Mucosa of stomach (tissue), 1 donor: ENCODE measurements around the gene PDSS1.
A peak's percentile ranks its signal among the peaks of the same experiment; 100 is the strongest.
"Not testable (repeated sequence)": the region's sequence is repeated elsewhere in the genome, so short reads cannot be mapped to it uniquely, and the experiment has no call there.

Source experiments
- H3K27me3 ChIP-seq: one replicate; pipeline ENCODE4 v1.7.0; 2013; ENCODE audit warnings: mild to moderate bottlenecking, low read length; ENCODE audit not compliant: control insufficient read depth, insufficient read depth
- H3K36me3 ChIP-seq: one replicate; pipeline ENCODE4 v1.7.0; 2013; ENCODE audit warnings: low read length; ENCODE audit not compliant: control insufficient read depth, insufficient read depth
- H3K4me1 ChIP-seq: one replicate; pipeline ENCODE4 v1.7.0; 2013; ENCODE audit warnings: mild to moderate bottlenecking, low read length; ENCODE audit not compliant: control insufficient read depth, insufficient read depth
- H3K4me3 ChIP-seq: one replicate; pipeline ENCODE4 v1.7.0; 2013; ENCODE audit warnings: low read length
- H3K9ac ChIP-seq: one replicate; pipeline ENCODE4 v1.7.0; 2013; ENCODE audit warnings: mild to moderate bottlenecking, low read length, moderate library complexity
- H3K9me3 ChIP-seq: one replicate; pipeline ENCODE4 v1.7.0; 2013; ENCODE audit warnings: mild to moderate bottlenecking, low read length, moderate library complexity; ENCODE audit not compliant: control insufficient read depth
- donor health status: Pancreatic carcinoma.

Gene PDSS1

DNA sequence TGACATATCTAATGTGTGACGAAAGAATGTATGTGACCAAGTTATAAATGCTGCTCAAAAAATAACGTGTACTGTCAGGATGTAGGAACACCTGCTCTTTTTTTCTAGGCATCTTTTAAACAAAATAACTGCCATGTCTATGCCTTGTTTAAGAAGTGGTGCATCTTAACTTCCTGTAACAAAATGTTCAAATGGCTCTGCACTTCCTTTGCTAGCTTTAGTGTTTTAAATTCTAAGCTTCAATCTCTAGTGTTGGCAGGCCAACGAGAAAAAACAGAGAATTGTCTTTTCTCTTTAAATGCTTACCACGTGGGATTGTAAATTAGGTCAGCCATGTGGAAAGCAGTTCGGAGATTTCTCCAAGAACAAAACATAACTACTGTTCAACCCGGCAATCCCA is 14.6 kb upstream of the PDSS1 start:
- no peak overlapping the region for H3K9ac ChIP-seq
- no peaks in the 10 kb centered on the region for H3K36me3 ChIP-seq
- no peaks in the 10 kb centered on the region for H3K9me3 ChIP-seq
- H3K4me3 ChIP-seq = no peak overlapping the region
- H3K27me3 ChIP-seq = no peaks in the 10 kb centered on the region
- no peaks in the 10 kb centered on the region for H3K4me1 ChIP-seq

DNA sequence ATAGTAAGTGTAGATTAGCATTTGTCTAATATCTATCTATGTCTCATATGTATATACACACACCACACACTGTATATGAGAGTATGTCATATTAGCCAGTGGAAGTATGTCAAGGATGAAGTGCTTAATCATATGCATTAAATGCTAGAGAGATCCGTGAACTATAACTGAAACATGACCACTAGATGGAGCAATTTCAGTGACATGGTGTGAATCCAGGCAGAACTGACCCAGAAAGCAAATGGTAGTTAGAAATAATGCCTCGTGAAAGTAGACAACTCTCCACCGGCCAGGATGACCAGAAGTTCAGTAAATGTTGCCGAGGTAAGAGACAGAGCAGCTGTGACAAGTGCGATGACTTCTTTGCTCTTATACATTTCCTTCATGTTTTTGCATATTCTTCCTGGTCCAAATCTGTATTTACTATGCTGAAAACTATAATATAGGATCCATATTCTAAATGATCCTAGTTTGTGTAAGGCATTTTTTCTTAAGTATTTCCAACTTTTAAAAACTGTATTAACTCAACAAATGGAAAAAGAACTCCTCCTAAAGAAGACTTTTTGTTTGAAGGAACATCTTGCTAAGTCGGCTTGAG is 12.7 kb upstream of the PDSS1 start:
- not testable (repeated sequence) for H3K4me1 ChIP-seq, H3K9me3 ChIP-seq, H3K27me3 ChIP-seq, H3K9ac ChIP-seq, H3K36me3 ChIP-seq, H3K4me3 ChIP-seq

DNA sequence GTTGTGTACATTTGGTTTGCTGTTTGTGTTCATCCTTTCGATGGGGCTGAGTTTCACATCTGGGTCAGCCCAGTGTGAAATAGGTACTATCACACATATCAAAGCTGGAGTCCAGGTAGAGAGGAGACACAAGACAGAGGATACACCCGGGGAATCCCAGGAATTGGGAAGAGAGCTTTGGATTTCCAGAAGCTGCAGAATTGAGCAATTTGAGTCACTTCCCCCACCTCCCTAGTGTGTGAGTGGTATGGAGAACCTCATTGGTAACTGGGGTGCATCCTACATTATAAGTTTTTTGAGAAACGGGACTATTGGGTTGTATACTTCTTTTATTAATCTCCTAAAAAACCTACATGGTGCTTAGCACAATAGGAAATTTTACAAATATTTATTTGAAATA is 12.1 kb upstream of the PDSS1 start:
- no peak overlapping the region for H3K9ac ChIP-seq
- no peaks in the 10 kb centered on the region for H3K4me1 ChIP-seq
- H3K36me3 ChIP-seq = no peaks in the 10 kb centered on the region
- no peak overlapping the region for H3K4me3 ChIP-seq
- H3K27me3 ChIP-seq = no peaks in the 10 kb centered on the region
- no peaks in the 10 kb centered on the region for H3K9me3 ChIP-seq

DNA sequence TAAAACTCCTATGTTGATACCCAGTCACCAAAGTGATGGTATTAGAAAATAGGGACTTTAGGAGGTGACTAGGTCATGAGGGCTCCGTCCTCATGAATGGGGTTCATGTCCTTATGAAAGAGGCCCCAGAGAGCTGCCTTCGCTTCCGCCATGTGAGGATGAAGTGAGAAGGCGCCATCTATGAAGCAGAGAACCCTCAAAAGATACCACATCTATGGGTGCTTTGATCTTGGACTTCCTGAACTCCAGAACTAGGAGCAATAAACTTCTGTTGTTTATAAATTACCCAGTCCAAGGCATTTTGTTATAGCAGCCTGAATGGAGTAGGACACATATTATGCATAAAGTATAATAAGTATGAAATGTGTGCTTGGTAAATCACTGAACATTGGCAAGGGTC is 8.1 kb upstream of the PDSS1 start:
- H3K9me3 ChIP-seq = no peaks in the 10 kb centered on the region
- no peak overlapping the region for H3K4me3 ChIP-seq
- H3K9ac ChIP-seq = no peak overlapping the region
- no peaks in the 10 kb centered on the region for H3K4me1 ChIP-seq
- no peaks in the 10 kb centered on the region for H3K27me3 ChIP-seq
- no peaks in the 10 kb centered on the region for H3K36me3 ChIP-seq

DNA sequence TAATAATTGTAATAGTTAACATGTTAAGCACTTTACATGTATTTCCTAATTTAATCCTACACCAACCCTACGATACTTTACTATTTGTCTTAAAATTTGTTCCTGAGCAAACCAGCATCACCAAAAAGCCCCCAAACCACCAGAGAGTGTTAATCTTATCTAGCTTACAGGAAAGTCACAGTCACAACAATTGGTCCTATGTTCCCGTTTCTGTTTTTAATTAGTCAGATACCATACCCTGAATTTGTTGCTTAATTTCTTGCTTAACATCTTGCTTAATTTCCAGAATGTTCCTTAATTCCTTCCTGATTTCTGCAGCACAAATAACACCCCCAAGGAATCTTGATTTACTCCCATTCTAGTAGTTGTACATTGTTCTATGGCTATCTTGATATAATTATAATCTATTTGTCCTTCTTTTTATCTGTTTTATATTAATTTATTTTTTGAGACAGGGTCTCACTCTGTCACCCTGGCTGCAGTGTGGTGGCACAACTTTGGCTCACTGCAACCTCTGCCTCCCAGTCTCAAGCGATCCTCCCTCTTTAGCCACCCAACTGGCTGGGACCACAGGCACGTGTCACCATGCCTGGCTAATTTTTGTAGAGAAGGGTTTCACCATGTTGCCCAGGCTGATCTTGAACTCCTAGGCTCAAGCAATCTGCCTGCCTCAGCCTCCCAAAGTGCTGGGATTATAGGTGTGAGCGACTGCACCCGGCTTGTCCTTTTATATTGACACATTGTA is 6.6 kb upstream of the PDSS1 start:
- Histone ChIP-seq H3K9ac (no peak overlapping the region), H3K27me3 (no peaks in the 10 kb centered on the region), H3K36me3 (no peaks in the 10 kb centered on the region), H3K9me3 (no peaks in the 10 kb centered on the region), H3K4me1 (no peaks in the 10 kb centered on the region), H3K4me3 (no peak overlapping the region)

DNA sequence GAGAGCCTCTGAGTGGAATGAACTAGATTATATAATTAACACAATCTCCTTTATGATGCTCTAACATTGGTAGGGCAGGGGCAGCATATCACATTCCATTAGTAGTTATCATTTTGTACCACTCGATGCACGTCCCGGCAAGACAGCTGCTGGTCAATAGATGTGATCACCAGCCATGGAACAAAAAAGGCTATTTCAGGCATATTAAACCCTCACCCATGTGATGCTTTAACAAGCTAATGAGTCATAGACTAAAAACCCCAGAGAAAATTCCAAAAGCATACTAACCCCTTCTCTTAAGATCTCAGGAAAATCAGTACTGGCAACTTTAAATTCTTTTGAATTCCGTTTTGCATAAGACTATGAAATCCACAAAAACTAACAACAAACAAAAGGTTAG is 3.0 kb upstream of the PDSS1 start:
- not testable (repeated sequence) for H3K36me3 ChIP-seq, H3K9me3 ChIP-seq, H3K9ac ChIP-seq, H3K27me3 ChIP-seq, H3K4me1 ChIP-seq, H3K4me3 ChIP-seq

DNA sequence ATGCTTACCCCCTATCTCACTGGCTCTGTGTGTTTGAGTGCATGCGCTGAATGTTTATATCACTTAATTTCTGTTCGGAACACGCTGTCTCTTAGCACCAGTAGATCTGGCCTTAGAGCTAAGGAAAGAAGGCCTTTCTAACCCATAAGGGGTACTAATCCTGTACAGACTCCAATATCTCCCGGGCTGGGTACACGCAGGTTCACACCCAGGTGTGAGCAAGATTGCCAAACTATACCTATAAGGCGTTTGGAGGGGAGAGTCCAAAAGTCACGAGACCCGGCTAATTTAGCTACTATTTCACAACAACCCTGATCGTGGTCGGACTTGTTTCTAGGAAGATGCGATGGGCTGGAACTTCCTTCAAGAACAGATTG is 727 bp upstream of the PDSS1 start:
- no peaks in the 10 kb centered on the region for H3K9me3 ChIP-seq
- peak overlapping the region; percentile 81 for H3K4me3 ChIP-seq
- H3K27me3 ChIP-seq = no peaks in the 10 kb centered on the region
- peak overlapping the region; percentile 69 for H3K9ac ChIP-seq
- H3K36me3 ChIP-seq = no peaks in the 10 kb centered on the region
- H3K4me1 ChIP-seq = peaks cover 10% of the 10 kb centered on the region

DNA sequence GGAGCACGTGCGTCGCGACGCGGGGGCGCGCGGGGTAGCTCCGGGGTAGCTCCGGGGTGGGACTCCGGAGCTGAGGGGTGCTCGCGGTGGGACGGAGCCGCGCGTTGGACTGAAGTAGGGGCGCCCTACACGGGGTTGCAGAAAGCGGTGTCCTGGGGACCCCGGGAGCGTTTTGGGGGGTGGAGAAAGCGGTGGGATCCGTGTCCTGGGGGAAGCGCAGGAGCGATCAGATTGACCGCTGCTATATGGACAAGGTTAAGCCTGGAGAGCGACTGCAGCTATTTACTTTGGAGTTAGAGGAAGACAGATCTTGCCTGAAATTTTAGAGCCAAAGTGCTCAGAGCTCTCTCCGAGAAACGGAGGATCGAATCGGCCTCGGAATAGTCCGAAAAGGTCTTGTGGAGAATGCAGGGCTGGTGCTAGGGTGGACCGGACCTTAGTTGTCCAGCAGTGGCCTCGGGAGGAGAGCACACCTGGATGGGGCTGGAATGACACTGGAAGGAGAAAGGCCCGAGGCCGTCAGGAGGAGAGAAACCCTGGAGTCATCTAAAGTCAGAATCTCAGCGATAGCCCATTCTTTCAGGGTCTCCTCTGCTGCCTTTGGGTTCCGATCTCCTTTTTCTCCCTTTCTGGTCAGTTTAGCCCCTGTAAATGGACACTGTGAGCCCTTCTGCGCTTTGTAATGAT is 564 bp downstream of the PDSS1 start:
- H3K27me3 ChIP-seq = no peaks in the 10 kb centered on the region
- H3K9me3 ChIP-seq = no peaks in the 10 kb centered on the region
- no peaks in the 10 kb centered on the region for H3K36me3 ChIP-seq
- peak overlapping the region; percentile 69 for H3K9ac ChIP-seq
- peak overlapping the region; percentile 81 for H3K4me3 ChIP-seq
- peaks cover 10% of the 10 kb centered on the region for H3K4me1 ChIP-seq

DNA sequence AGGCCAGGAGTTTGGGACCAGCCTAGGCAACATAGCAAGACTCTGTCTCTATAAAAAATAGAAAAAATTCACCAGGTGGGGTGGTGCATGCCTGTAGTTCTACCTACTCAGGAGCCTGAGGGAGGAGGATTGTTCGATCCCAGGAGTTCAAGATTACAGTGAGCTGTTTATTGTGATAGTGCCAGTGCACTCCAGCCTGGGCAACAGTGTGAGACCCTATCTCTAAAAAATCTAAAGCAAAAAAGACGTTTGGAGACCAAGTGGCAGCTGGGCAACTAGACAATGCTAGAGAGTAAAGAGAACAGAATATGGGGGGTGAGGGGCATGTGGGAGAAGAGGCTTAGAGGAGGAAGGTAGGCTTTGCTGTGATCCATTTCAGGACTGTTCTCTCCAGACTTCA is 1.4 kb downstream of the PDSS1 start:
- H3K27me3 ChIP-seq = no peaks in the 10 kb centered on the region
- peaks cover 10% of the 10 kb centered on the region for H3K4me1 ChIP-seq
- H3K36me3 ChIP-seq = no peaks in the 10 kb centered on the region
- H3K9me3 ChIP-seq = no peaks in the 10 kb centered on the region
- H3K4me3 ChIP-seq = no peak overlapping the region
- H3K9ac ChIP-seq = no peak overlapping the region

DNA sequence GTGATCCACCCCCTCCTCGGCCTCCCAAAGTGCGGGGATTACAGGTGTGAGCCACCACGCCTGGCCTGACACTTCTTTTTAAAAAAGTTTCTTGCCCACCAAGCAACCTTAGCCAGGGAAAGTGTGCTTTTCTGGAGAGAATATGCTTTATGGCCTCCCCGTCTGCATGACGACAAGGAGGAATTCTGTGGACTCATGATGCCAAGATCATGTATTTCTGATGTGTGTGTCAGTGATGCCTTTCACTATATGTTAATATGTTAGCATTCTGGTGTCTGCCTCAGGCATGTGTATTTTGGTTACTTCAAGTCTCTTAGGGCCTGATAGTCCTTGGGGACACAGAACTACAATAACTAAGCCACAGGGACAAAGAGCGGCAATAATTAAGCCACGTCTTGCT is 2.1 kb downstream of the PDSS1 start:
- no peak overlapping the region for H3K9ac ChIP-seq
- no peaks in the 10 kb centered on the region for H3K36me3 ChIP-seq
- H3K4me1 ChIP-seq = peaks cover 10% of the 10 kb centered on the region
- no peaks in the 10 kb centered on the region for H3K9me3 ChIP-seq
- no peak overlapping the region for H3K4me3 ChIP-seq
- H3K27me3 ChIP-seq = no peaks in the 10 kb centered on the region

DNA sequence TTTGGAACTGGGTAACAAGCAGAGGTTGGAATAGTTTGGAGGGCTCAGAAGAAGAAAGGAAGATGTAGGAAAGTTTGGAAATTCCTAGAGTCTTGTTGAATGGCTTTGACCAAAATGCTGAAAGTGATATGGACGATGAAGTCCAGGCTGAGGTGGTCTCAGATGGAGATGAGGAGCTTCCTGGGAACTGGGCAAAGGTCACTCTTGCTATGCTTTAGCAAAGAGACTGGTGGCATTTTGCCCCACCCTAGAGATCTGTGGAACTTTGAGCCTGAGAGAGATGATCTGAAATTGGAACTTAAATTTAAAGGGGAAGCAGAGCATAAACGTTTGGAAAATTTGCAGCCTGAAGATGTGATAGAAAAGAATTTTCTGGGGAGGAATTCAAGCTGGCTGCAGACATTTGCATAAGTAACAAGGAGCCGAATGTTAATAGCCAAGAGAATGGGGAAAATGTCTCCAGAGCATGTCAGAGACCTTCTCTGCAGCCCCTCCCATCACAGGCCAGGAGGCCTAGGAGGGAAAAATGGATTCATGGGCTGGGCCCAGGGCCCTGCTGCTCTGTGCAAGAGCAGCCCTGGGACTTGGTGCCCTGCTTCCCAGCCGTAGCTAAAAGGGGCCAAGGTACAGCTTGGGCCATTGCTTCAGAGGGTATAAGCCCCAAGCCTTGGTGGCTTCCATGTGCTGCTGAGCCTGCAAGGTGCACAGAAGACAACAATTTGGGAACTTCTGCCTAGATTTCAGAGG is 3.6 kb downstream of the PDSS1 start:
- H3K36me3 ChIP-seq = no peaks in the 10 kb centered on the region
- no peak overlapping the region for H3K4me3 ChIP-seq
- H3K27me3 ChIP-seq = no peaks in the 10 kb centered on the region
- H3K9me3 ChIP-seq = no peaks in the 10 kb centered on the region
- H3K9ac ChIP-seq = no peak overlapping the region
- H3K4me1 ChIP-seq = peaks cover 10% of the 10 kb centered on the region

DNA sequence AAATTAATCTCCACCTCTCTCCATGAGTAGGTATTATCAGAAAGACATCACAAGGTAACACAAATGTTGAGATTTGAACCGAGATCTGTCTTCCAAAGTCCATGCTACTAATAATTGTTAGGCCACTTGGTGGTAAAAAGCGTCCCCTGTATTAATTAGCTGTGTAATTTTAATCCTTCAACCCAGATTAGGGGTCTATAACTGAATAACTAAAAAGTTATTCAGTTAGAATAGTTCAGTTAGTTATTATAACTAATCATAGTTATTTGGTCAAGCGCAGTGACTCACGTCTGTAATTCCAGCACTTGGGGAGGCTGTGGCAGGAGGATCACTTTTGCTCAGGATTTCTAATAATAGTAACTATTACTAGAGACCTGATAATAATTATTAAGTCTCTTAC is 5.6 kb downstream of the PDSS1 start:
- no peaks in the 10 kb centered on the region for H3K36me3 ChIP-seq
- peaks cover 9% of the 10 kb centered on the region for H3K4me1 ChIP-seq
- no peak overlapping the region for H3K9ac ChIP-seq
- H3K27me3 ChIP-seq = no peaks in the 10 kb centered on the region
- H3K4me3 ChIP-seq = no peak overlapping the region
- no peaks in the 10 kb centered on the region for H3K9me3 ChIP-seq
